Thyroid gland (tissue), 4 donors: ENCODE data around the gene APOC4. TPM values are rescaled to one million over a fixed set of nuclear protein-coding genes. Genes with fewer than 3 reads are reported as not detected.

Source experiments
- DNase-seq, 2 donors: peaks; one replicate each; pipeline ENCODE4 v3.0.0-alpha.2; 2019
- H3K27ac ChIP-seq, 3 donors: fragments of 200-600 bp; sonication (generic); 1 replicate in 2 of 3; 2 replicates in 1 of 3; pipeline ENCODE4 v1.5.1; 2016 to 2019; ENCODE audit warnings: mild to moderate bottlenecking in 1 of 3, moderate library complexity in 1 of 3
- H3K27me3 ChIP-seq: fragments of 200-600 bp; sonication (generic); one replicate; pipeline ENCODE4 v1.5.1; 2019
- H3K36me3 ChIP-seq, 2 donors: fragments of 200-600 bp; sonication (generic); one replicate each; pipeline ENCODE4 v1.5.1; 2016 to 2019
- H3K4me1 ChIP-seq, 2 donors: fragments of 200-600 bp; sonication (generic); one replicate each; pipeline ENCODE4 v1.5.1; 2017 to 2019
- H3K4me3 ChIP-seq, 3 donors: fragments of 200-600 bp; sonication (generic); replicated peaks in 1 of 3; 1 replicate in 2 of 3; 2 replicates in 1 of 3; pipeline ENCODE4 v1.5.1; 2016; ENCODE audit warnings: mild to moderate bottlenecking in 1 of 3
- H3K9me3 ChIP-seq: fragments of 200-600 bp; sonication (generic); one replicate; pipeline ENCODE4 v1.5.1; 2017
- POLR2A ChIP-seq, 2 donors: fragments of 450-650 bp; IDR thresholded peaks; one replicate each; pipeline ENCODE4 v1.6.1; 2017; ENCODE audit warnings: antibody characterized with exemption in 2 of 2, mild to moderate bottlenecking in 2 of 2, moderate library complexity in 1 of 2
- WGBS, 2 donors: methylation state at CpG; one replicate each; pipeline ENCODE4 v1.1.5; 2017; 5-methylcytosine and 5-hydroxymethylcytosine counted together
- intact Hi-C: fragments of 100-400 bp; cut with DNase I; formaldehyde crosslinking; loops from one replicate; pipeline ENCODE4 v1.15.1; 2023
- total RNA-seq, 4 donors: library from RNA; depleted of rRNA; stranded (reverse); fragments of >200 nt; gene quantifications; one replicate each; pipeline ENCODE4 v1.2.3, GENCODE V29; 2016
- TF ChIP-seq, protein P1 (sequence below), 6 experiments: fragments of 200-600 bp in 3 of 6; fragments of 450-650 bp in 3 of 6; sonication (generic) in 3 of 6; IDR thresholded peaks; one replicate each; pipeline ENCODE4 v1.5.1; 2016 to 2019; ENCODE audit warnings: antibody characterized with exemption in 6 of 6, mild to moderate bottlenecking in 2 of 6, inconsistent platforms in 1 of 6, moderate library complexity in 1 of 6

APOC4 gene
- total RNA-seq, 4 donors from 2014 or later: not detected

DNA sequence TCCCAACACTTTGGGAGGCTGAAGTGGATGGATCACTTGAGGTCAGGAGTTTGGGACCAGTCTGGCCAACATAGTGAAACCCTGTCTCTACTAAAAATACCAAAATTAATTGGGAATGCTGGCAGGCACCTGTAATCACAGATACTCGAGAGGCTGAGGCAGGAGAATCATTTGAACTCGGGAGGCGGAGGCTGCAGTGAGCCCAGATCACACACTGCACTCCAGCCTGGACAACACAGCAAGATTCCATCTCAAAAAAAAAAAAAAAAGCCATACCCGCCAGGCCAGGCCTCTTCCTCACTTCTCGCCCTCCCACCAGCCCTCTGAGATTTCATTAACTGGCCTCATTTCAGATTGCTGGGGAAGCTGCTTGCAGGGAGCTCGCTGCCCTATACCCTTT is 51.5 kb downstream of the APOC4 start:
- no peaks in the 10 kb centered on the region for H3K4me1 ChIP-seq
- no peak overlapping the region for H3K27ac ChIP-seq
- DNase-seq: no peak
- no peak overlapping the region for H3K4me3 ChIP-seq
- peaks cover 17 to 20% of the 10 kb centered on the region in 2 donors for H3K36me3 ChIP-seq
- no peak for TF ChIP-seq POLR2A (IDR thresholded peaks at IDR 0.05)
- TF ChIP-seq, protein P1, sequence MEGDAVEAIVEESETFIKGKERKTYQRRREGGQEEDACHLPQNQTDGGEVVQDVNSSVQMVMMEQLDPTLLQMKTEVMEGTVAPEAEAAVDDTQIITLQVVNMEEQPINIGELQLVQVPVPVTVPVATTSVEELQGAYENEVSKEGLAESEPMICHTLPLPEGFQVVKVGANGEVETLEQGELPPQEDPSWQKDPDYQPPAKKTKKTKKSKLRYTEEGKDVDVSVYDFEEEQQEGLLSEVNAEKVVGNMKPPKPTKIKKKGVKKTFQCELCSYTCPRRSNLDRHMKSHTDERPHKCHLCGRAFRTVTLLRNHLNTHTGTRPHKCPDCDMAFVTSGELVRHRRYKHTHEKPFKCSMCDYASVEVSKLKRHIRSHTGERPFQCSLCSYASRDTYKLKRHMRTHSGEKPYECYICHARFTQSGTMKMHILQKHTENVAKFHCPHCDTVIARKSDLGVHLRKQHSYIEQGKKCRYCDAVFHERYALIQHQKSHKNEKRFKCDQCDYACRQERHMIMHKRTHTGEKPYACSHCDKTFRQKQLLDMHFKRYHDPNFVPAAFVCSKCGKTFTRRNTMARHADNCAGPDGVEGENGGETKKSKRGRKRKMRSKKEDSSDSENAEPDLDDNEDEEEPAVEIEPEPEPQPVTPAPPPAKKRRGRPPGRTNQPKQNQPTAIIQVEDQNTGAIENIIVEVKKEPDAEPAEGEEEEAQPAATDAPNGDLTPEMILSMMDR (IDR thresholded peaks at IDR 0.05): no peak
- 90 to 98% methylated on average over 6 of the region's 6 CpGs for WGBS, 2 donors
- H3K27me3 ChIP-seq: no peaks in the 10 kb centered on the region
- intact Hi-C loops: no loop called here
- no peaks in the 10 kb centered on the region for H3K9me3 ChIP-seq

DNA sequence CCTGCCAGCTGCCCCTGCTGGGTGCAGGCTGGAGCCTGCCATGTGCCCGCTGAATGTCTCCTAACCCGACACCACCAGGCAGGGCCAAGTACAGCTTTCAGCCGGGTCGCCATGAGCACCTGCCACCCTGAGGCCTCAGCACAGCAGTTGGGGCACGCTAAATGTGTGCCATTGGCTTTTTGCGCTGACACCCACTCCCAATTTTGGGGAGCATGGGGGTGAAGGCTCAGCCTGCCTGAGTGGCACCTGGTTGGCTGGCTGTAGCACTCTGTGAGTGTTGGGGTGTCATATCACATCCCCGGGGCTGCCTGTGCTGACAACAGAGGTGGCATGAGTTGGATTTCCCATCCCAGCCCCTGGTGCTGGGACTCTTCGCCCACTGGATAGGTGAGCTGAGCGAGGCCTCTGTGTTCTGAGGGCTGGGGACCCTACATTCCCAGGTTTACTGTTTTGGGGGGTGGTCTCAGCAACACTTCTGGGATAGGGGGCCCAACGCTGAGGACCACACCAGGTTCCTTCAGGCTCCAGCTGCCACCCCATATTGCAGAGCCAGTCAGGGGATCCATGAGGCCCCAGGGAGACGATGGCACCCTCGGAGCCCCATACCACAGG is 52.0 kb downstream of the APOC4 start:
- Histone ChIP-seq H3K27ac (no peak overlapping the region), H3K4me3 (no peak overlapping the region), H3K4me1 (no peaks in the 10 kb centered on the region), H3K27me3 (no peaks in the 10 kb centered on the region), H3K9me3 (no peaks in the 10 kb centered on the region), H3K36me3 (peaks cover 17 to 20% of the 10 kb centered on the region in 2 donors)
- no peak for TF ChIP-seq POLR2A (IDR thresholded peaks at IDR 0.05)
- TF ChIP-seq, protein P1 (IDR thresholded peaks at IDR 0.05): no peak
- WGBS, 2 donors: 97% methylated on average over 10 of the region's 12 CpGs; no CpG with 5 or more reads in 1 of the 2 donors
- no peak for DNase-seq
- intact Hi-C loops: no loop called here

Other genes with a start within 250 kb of the APOC4 start
- gene CEACAM16, start 243.1 kb upstream of the APOC4 start, total RNA-seq: under 1 TPM in 1 of 4 donors, not detected in 3; 0.40 TPM
- 10 to 100 TPM; 12.4 to 56.2 (median 16.8) TPM for gene BCL3, start 193.5 kb upstream of the APOC4 start, total RNA-seq
- gene CBLC, start 164.3 kb upstream of the APOC4 start, total RNA-seq: 1 to 10 TPM; 2.0 to 5.6 (median 3.1) TPM
- gene BCAM, start 133.1 kb upstream of the APOC4 start, total RNA-seq: 100 to 1,000 TPM; 156 to 391 (median 285) TPM
- 100 to 1,000 TPM in 3 of 4 donors, 10 to 100 TPM in 1; 88.6 to 164 (median 117) TPM for gene NECTIN2, start 95.9 kb upstream of the APOC4 start, total RNA-seq
- 10 to 100 TPM; 40.2 to 82.8 (median 58.3) TPM for gene TOMM40, start 51.0 kb upstream of the APOC4 start, total RNA-seq
- 100 to 1,000 TPM; 199 to 635 (median 313) TPM for gene APOE, start 36.4 kb upstream of the APOC4 start, total RNA-seq
- 100 to 1,000 TPM in 1 of 4 donors, 10 to 100 TPM in 2, 1 to 10 TPM in 1; 4.1 to 113 (median 45.6) TPM for gene APOC1, start 27.6 kb upstream of the APOC4 start, total RNA-seq
- 1 to 10 TPM in 2 of 4 donors, not detected in 2; 1.6 to 3.3 TPM for gene APOC2, start 3.8 kb downstream of the APOC4 start, total RNA-seq
- 100 to 1,000 TPM in 2 of 4 donors, 10 to 100 TPM in 2; 65.4 to 117 (median 104) TPM for gene CLPTM1, start 13.1 kb downstream of the APOC4 start, total RNA-seq
- gene RELB, start 59.2 kb downstream of the APOC4 start, total RNA-seq: 10 to 100 TPM in 2 of 4 donors, 1 to 10 TPM in 2; 6.7 to 11.3 (median 9.1) TPM
- 10 to 100 TPM; 48.2 to 96.8 (median 95.0) TPM for gene CLASRP, start 96.8 kb downstream of the APOC4 start, total RNA-seq
- gene ZNF296, start 134.2 kb downstream of the APOC4 start, total RNA-seq: 1 to 10 TPM in 1 of 4 donors, under 1 TPM in 2, not detected in 1; 0.34 to 2.1 (median 0.78) TPM
- 10 to 100 TPM; 10.6 to 22.7 (median 19.1) TPM for gene GEMIN7, start 137.0 kb downstream of the APOC4 start, total RNA-seq
- gene PPP1R37, start 150.9 kb downstream of the APOC4 start, total RNA-seq: 10 to 100 TPM; 34.9 to 59.7 (median 42.9) TPM
- 1 to 10 TPM in 1 of 4 donors, under 1 TPM in 3; 0.44 to 1.3 (median 0.68) TPM for gene NKPD1, start 218.7 kb downstream of the APOC4 start, total RNA-seq
- gene TRAPPC6A, start 236.0 kb downstream of the APOC4 start, total RNA-seq: 10 to 100 TPM; 25.0 to 53.3 (median 38.8) TPM
- gene BLOC1S3, start 236.5 kb downstream of the APOC4 start, total RNA-seq: 10 to 100 TPM in 3 of 4 donors, 1 to 10 TPM in 1; 9.1 to 15.4 (median 11.9) TPM